BE2C (cell line): Measurements from ENCODE around the gene ZNF264.

ENCODE experiments used
- DNase-seq: peaks from one replicate; pipeline ENCODE4 v3.0.0-alpha.2; 2020
- H3K27me3 ChIP-seq: fragments of 250-450 bp; sonication (Bioruptor Pico); 2 replicates; pipeline ENCODE4 v1.5.1; 2020; ENCODE audit warnings: mild to moderate bottlenecking
- H3K36me3 ChIP-seq: fragments of 250-450 bp; sonication (Bioruptor Pico); 2 replicates; pipeline ENCODE4 v1.5.1; 2020; ENCODE audit warnings: mild to moderate bottlenecking
- H3K4me1 ChIP-seq: fragments of 250-450 bp; sonication (Bioruptor Pico); 2 replicates; pipeline ENCODE4 v1.5.1; 2020
- H3K4me3 ChIP-seq: 2 replicates; pipeline ENCODE4 v1.5.1; 2011; ENCODE audit warnings: low read depth, low read length
- H3K9me3 ChIP-seq: fragments of 250-450 bp; sonication (Bioruptor Pico); 2 replicates; pipeline ENCODE4 v1.5.1; 2020
- TF ChIP-seq, protein P1 (sequence below): IDR thresholded peaks from 2 replicates; pipeline ENCODE4 v1.5.1; 2012; ENCODE audit warnings: mild to moderate bottlenecking, low read depth, low read length

The ZNF264 gene

DNA sequence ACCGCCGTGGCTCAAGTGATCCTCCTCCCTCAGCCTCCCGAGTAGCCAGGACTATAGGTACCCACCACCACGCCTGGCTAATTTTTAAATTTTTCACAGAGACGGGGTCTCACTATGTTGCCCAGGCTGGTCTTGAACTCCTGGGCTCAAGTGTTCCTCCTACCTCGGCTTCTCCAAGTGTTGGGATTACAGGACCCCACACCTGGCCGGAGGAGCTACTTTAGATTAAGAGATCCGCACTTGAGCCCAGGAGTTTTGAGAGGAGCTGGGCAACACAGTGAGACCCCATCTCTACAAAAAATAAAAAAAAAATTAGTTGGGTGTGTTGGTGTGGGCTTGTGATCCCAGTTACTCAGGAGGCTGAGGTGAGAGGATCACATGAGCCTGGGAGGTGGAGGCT is 80.0 kb downstream of the ZNF264 start:
- no peak for DNase-seq
- TF ChIP-seq, protein P1, sequence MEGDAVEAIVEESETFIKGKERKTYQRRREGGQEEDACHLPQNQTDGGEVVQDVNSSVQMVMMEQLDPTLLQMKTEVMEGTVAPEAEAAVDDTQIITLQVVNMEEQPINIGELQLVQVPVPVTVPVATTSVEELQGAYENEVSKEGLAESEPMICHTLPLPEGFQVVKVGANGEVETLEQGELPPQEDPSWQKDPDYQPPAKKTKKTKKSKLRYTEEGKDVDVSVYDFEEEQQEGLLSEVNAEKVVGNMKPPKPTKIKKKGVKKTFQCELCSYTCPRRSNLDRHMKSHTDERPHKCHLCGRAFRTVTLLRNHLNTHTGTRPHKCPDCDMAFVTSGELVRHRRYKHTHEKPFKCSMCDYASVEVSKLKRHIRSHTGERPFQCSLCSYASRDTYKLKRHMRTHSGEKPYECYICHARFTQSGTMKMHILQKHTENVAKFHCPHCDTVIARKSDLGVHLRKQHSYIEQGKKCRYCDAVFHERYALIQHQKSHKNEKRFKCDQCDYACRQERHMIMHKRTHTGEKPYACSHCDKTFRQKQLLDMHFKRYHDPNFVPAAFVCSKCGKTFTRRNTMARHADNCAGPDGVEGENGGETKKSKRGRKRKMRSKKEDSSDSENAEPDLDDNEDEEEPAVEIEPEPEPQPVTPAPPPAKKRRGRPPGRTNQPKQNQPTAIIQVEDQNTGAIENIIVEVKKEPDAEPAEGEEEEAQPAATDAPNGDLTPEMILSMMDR: no peak
- no peaks in the 10 kb centered on the region for H3K27me3 ChIP-seq
- no peaks in the 10 kb centered on the region for H3K9me3 ChIP-seq
- no peaks in the 10 kb centered on the region for H3K36me3 ChIP-seq
- no peak overlapping the region for H3K4me3 ChIP-seq
- H3K4me1 ChIP-seq: no peaks in the 10 kb centered on the region
